CD14-positive monocyte (primary cell): Measurements from ENCODE around the gene CECR2. TPM values are rescaled to one million over a fixed set of nuclear protein-coding genes. Genes with fewer than 3 reads are reported as not detected.

Experiments
- DNase-seq, 3 donors: peaks; one replicate each; pipeline ENCODE4 v3.0.0-alpha.2; 2011 to 2022
- H2AFZ ChIP-seq: 2 replicates; pipeline ENCODE4 v1.6.0; 2012; ENCODE audit warnings: mild to moderate bottlenecking, low read depth, low read length, inconsistent platforms; ENCODE audit not compliant: insufficient read depth, poor library complexity, severe bottlenecking
- H3K27ac ChIP-seq, 2 donors: 1 replicate in 1 of 2; 2 replicates in 1 of 2; pipeline ENCODE4 v1.5.1; 2012 to 2013; ENCODE audit warnings: low read length in 2 of 2, control low read depth in 1 of 2, inconsistent platforms in 1 of 2, low read depth in 1 of 2, mild to moderate bottlenecking in 1 of 2
- H3K27me3 ChIP-seq, 2 donors: one replicate each; pipeline versions ENCODE4 v1.6.0 to v1.6.1; 2011 to 2013; ENCODE audit warnings: low read length in 2 of 2; ENCODE audit not compliant: control insufficient read depth in 2 of 2, insufficient read depth in 2 of 2
- H3K36me3 ChIP-seq, 2 donors: replicated peaks in 1 of 2; 1 replicate in 1 of 2; 2 replicates in 1 of 2; pipeline versions ENCODE4 v1.5.1 to v1.6.1; 2012 to 2013; ENCODE audit warnings: low read length in 2 of 2, control low read depth in 1 of 2, inconsistent platforms in 1 of 2, mild to moderate bottlenecking in 1 of 2; ENCODE audit not compliant: insufficient read depth in 2 of 2, control insufficient read depth in 1 of 2
- H3K4me1 ChIP-seq, 2 donors: 1 replicate in 1 of 2; 2 replicates in 1 of 2; pipeline versions ENCODE4 v1.5.1 to v1.6.1; 2012 to 2013; ENCODE audit warnings: low read length in 2 of 2, control low read depth in 1 of 2, inconsistent platforms in 1 of 2, mild to moderate bottlenecking in 1 of 2, moderate library complexity in 1 of 2; ENCODE audit not compliant: insufficient read depth in 2 of 2, control insufficient read depth in 1 of 2
- H3K4me2 ChIP-seq: replicated peaks from 2 replicates; pipeline ENCODE3; 2012; ENCODE audit warnings: low read length, moderate library complexity, mild to moderate bottlenecking; ENCODE audit not compliant: poor library complexity, severe bottlenecking; ENCODE audit errors: extremely low read depth
- H3K4me3 ChIP-seq, 3 experiments: fragments of 200-600 bp in 1 of 3; sonication (generic) in 1 of 3; replicated peaks in 1 of 3; 1 replicate in 2 of 3; 2 replicates in 1 of 3; pipeline ENCODE4 v1.5.1; 2011 to 2013; ENCODE audit warnings: low read length in 3 of 3, mild to moderate bottlenecking in 3 of 3, control low read depth in 2 of 3, low read depth in 2 of 3, inconsistent platforms in 1 of 3, moderate library complexity in 1 of 3
- H3K79me2 ChIP-seq: 2 replicates; pipeline ENCODE4 v1.6.0; 2012; ENCODE audit warnings: mild to moderate bottlenecking, control low read depth, inconsistent platforms, low read length, moderate library complexity; ENCODE audit not compliant: insufficient read depth
- H3K9ac ChIP-seq: 2 replicates; pipeline ENCODE4 v1.6.0; 2017; ENCODE audit warnings: low read length, mild to moderate bottlenecking; ENCODE audit not compliant: insufficient read depth, poor library complexity, severe bottlenecking
- H3K9me3 ChIP-seq, 2 donors: replicated peaks in 1 of 2; 1 replicate in 1 of 2; 2 replicates in 1 of 2; pipeline versions ENCODE4 v1.5.1 to v1.6.1; 2012 to 2013; ENCODE audit warnings: low read length in 2 of 2, control low read depth in 1 of 2; ENCODE audit not compliant: control insufficient read depth in 1 of 2, insufficient read depth in 1 of 2
- H4K20me1 ChIP-seq: 2 replicates; pipeline ENCODE4 v1.6.0; 2012; ENCODE audit warnings: mild to moderate bottlenecking, low read length, control low read depth, moderate library complexity; ENCODE audit not compliant: insufficient read depth
- H3K27ac Mint-ChIP-seq, 7 donors: one replicate each; pipeline ENCODE4 v1.8.0; 2020; ENCODE audit warnings: mild to moderate bottlenecking in 7 of 7, mixed read lengths in 7 of 7, moderate library complexity in 6 of 7, inconsistent platforms in 2 of 7
- H3K27me3 Mint-ChIP-seq, 3 donors: one replicate each; pipeline ENCODE4 v1.8.0; 2021 to 2022; ENCODE audit warnings: low read depth in 3 of 3, mild to moderate bottlenecking in 3 of 3, mixed read lengths in 3 of 3, moderate library complexity in 3 of 3, inconsistent platforms in 1 of 3
- H3K36me3 Mint-ChIP-seq, 2 donors: one replicate each; pipeline ENCODE4 v1.8.0; 2020; ENCODE audit warnings: mixed read lengths in 2 of 2, inconsistent platforms in 1 of 2, mild to moderate bottlenecking in 1 of 2
- H3K4me1 Mint-ChIP-seq: one replicate; pipeline ENCODE4 v1.8.0; 2020; ENCODE audit warnings: mild to moderate bottlenecking, mixed read lengths
- H3K4me3 Mint-ChIP-seq, 2 donors: one replicate each; pipeline ENCODE4 v1.8.0; 2020; ENCODE audit warnings: mild to moderate bottlenecking in 2 of 2, mixed read lengths in 2 of 2, moderate library complexity in 1 of 2
- H3K9me3 Mint-ChIP-seq, 7 donors: one replicate each; pipeline ENCODE4 v1.8.0; 2020 to 2022; ENCODE audit warnings: mixed read lengths in 7 of 7, mild to moderate bottlenecking in 6 of 7, moderate library complexity in 6 of 7, inconsistent platforms in 2 of 7
- CTCF ChIP-seq: fragments of 200-600 bp; IDR thresholded peaks from one replicate; pipeline ENCODE4 v1.8.0; 2022; ENCODE audit warnings: antibody characterized with exemption, mild to moderate bottlenecking
- WGBS: methylation state at CpG from one replicate; pipeline ENCODE4 v1.1.5; 2013; ENCODE audit warnings: missing lambda C conversion rate; ENCODE audit not compliant: insufficient coverage; 5-methylcytosine and 5-hydroxymethylcytosine counted together
- intact Hi-C, 2 donors: fragments of 100-400 bp; cut with micrococcal nuclease; formaldehyde crosslinking; loops; one replicate each; pipeline versions ENCODE4 v1.15.0 to v1.15.1; 2023
- polyA plus RNA-seq, 3 donors: library from polyadenylated mRNA; depleted of rRNA in 1 of 3; unstranded in 2 of 3; stranded (reverse) in 1 of 3; fragments of 300-500 nt in 2 of 3; fragments of >200 nt in 1 of 3; fragmentation: Illumina TruSeq in 2 of 3; gene quantifications; 1 replicate in 2 of 3; 2 replicates in 1 of 3; pipeline ENCODE4 v1.2.3, GENCODE V29; 2012 to 2021

Gene CECR2
- polyA plus RNA-seq, 3 donors: 0.02 to 0.29 (median 0.24) TPM

DNA sequence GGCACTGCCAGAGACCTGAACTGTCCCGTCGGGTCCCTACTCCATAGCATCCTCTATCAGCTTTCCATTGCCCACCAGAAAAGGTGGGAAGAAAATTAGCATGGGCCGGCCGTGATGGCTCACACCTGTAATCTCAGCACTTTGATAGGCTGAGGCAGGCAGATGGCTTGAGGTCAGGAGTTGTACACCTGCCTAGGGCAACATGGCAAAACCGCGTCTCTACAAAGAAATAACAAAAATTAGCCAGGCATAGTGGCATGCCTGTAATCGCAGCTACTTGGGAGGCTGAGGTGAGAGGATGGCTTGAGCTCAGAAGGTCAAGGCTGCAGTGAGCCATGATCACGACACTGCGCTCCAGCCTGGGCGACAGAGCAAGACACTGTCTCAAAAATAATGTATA is 197.5 kb downstream of the CECR2 start:
- Mint-ChIP-seq H3K4me1 (peaks cover 2% of the 10 kb centered on the region), H3K36me3 (no peaks in the 10 kb centered on the region), H3K27ac (no peak overlapping the region), H3K27me3 (peaks cover 4 to 10% (median 6%) of the 10 kb centered on the region in 3 donors), H3K4me3 (no peak overlapping the region), H3K9me3 (peaks cover 0 to 3% (median 0%) of the 10 kb centered on the region in 7 donors)
- no peaks in the 10 kb centered on the region for H3K36me3 ChIP-seq
- 93% methylated on average over 3 of the region's 10 CpGs for WGBS
- no peak overlapping the region for H3K4me2 ChIP-seq
- no peak overlapping the region for H2AFZ ChIP-seq
- no peaks in the 10 kb centered on the region for H3K4me1 ChIP-seq
- H3K9ac ChIP-seq: no peak overlapping the region
- TF ChIP-seq CTCF: no peak
- no peaks in the 10 kb centered on the region for H3K79me2 ChIP-seq
- no peaks in the 10 kb centered on the region for H4K20me1 ChIP-seq
- no peaks in the 10 kb centered on the region for H3K9me3 ChIP-seq
- no peak overlapping the region for H3K27ac ChIP-seq
- no peaks in the 10 kb centered on the region for H3K27me3 ChIP-seq
- no peak overlapping the region for H3K4me3 ChIP-seq
- DNase-seq: no peak
- intact Hi-C loops: no loop called here

- no peak for TF ChIP-seq CTCF
- Mint-ChIP-seq H3K9me3 (peaks cover 0 to 3% (median 0%) of the 10 kb centered on the region in 7 donors), H3K4me1 (no peaks in the 10 kb centered on the region), H3K27me3 (peaks cover 4 to 13% (median 9%) of the 10 kb centered on the region in 3 donors), H3K36me3 (no peaks in the 10 kb centered on the region), H3K4me3 (no peak overlapping the region), H3K27ac (no peak overlapping the region)
- no peaks in the 10 kb centered on the region for H3K4me1 ChIP-seq
- H3K27me3 ChIP-seq: no peaks in the 10 kb centered on the region
- H3K9me3 ChIP-seq: no peaks in the 10 kb centered on the region
- 60% methylated on average over 1 of the region's 8 CpGs for WGBS
- no peak overlapping the region for H3K27ac ChIP-seq
- no peak overlapping the region for H3K4me3 ChIP-seq
- intact Hi-C loops: no loop called here
- H3K9ac ChIP-seq: no peak overlapping the region
- no peaks in the 10 kb centered on the region for H3K79me2 ChIP-seq
- no peaks in the 10 kb centered on the region for H3K36me3 ChIP-seq
- H2AFZ ChIP-seq: no peak overlapping the region
- no peaks in the 10 kb centered on the region for H4K20me1 ChIP-seq
- DNase-seq: no peak
- H3K4me2 ChIP-seq: no peak overlapping the region
Measured at GRCh38 chr22:17569971-17570511, 200.8 kb downstream of the CECR2 start.
